ENCODE measurements around the gene ZBTB7C.

DNA sequence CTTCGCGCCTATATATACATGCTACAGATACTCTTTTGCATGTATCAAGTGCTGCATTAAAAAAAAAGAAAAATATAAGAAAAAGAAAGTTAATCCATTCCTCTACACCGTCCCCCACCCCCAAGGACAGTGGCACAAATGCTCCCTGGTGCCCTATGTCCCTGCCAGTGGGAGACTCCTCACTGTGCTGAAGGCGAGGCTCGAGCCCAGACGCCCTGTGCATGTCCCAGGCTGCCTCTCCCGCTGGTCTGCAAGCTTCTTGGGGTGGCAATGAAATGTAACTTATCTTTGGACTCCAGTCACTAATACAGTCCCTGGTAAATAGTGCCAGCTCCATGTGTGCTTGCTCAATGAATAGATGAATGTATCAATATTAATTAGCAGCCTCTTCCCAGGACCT is 293.2 kb downstream of the ZBTB7C start:
- TF ChIP-seq HCFC1 (IDR thresholded peaks at IDR 0.05; ENCODE audit: low read length) (no peak), SIN3A (IDR thresholded peaks at IDR 0.05; ENCODE audit: low read depth, low read length) (no peak), ZNF384 (IDR thresholded peaks at IDR 0.05; ENCODE audit: borderline replicate concordance, low read depth, low read length) (no peak), POLR2A (IDR thresholded peaks at IDR 0.05; ENCODE audit: low read depth, low read length) (no peak), CBFB (IDR thresholded peaks at IDR 0.05; ENCODE audit: low read depth) (no peak), BHLHE40 (IDR thresholded peaks at IDR 0.05; ENCODE audit: borderline replicate concordance in 1 of 2, low read depth in 2 of 2, low read length in 1 of 2) (no peak), RCOR1 (conservative IDR thresholded peaks at IDR 0.05; ENCODE audit: low read depth, low read length) (no peak), ESRRA (IDR thresholded peaks at IDR 0.05; ENCODE audit: low read length) (no peak), CREB1 (IDR thresholded peaks at IDR 0.05; ENCODE audit: low read depth) (no peak)
- TF ChIP-seq, protein P1, sequence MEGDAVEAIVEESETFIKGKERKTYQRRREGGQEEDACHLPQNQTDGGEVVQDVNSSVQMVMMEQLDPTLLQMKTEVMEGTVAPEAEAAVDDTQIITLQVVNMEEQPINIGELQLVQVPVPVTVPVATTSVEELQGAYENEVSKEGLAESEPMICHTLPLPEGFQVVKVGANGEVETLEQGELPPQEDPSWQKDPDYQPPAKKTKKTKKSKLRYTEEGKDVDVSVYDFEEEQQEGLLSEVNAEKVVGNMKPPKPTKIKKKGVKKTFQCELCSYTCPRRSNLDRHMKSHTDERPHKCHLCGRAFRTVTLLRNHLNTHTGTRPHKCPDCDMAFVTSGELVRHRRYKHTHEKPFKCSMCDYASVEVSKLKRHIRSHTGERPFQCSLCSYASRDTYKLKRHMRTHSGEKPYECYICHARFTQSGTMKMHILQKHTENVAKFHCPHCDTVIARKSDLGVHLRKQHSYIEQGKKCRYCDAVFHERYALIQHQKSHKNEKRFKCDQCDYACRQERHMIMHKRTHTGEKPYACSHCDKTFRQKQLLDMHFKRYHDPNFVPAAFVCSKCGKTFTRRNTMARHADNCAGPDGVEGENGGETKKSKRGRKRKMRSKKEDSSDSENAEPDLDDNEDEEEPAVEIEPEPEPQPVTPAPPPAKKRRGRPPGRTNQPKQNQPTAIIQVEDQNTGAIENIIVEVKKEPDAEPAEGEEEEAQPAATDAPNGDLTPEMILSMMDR (IDR thresholded peaks at IDR 0.05 in 2 of 3, conservative IDR thresholded peaks at IDR 0.05 in 1 of 3; ENCODE audit: control insufficient read depth in 2 of 3, extremely low read depth in 1 of 3, insufficient read depth in 1 of 3, low read depth in 3 of 3, low read length in 3 of 3) = no peak
- TF ChIP-seq, protein P2, sequence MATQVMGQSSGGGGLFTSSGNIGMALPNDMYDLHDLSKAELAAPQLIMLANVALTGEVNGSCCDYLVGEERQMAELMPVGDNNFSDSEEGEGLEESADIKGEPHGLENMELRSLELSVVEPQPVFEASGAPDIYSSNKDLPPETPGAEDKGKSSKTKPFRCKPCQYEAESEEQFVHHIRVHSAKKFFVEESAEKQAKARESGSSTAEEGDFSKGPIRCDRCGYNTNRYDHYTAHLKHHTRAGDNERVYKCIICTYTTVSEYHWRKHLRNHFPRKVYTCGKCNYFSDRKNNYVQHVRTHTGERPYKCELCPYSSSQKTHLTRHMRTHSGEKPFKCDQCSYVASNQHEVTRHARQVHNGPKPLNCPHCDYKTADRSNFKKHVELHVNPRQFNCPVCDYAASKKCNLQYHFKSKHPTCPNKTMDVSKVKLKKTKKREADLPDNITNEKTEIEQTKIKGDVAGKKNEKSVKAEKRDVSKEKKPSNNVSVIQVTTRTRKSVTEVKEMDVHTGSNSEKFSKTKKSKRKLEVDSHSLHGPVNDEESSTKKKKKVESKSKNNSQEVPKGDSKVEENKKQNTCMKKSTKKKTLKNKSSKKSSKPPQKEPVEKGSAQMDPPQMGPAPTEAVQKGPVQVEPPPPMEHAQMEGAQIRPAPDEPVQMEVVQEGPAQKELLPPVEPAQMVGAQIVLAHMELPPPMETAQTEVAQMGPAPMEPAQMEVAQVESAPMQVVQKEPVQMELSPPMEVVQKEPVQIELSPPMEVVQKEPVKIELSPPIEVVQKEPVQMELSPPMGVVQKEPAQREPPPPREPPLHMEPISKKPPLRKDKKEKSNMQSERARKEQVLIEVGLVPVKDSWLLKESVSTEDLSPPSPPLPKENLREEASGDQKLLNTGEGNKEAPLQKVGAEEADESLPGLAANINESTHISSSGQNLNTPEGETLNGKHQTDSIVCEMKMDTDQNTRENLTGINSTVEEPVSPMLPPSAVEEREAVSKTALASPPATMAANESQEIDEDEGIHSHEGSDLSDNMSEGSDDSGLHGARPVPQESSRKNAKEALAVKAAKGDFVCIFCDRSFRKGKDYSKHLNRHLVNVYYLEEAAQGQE (IDR thresholded peaks at IDR 0.05; ENCODE audit: low read depth, low read length) = no peak
- TF ChIP-seq, protein P3, sequence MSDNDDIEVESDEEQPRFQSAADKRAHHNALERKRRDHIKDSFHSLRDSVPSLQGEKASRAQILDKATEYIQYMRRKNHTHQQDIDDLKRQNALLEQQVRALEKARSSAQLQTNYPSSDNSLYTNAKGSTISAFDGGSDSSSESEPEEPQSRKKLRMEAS (IDR thresholded peaks at IDR 0.05; ENCODE audit: low read depth, low read length) = no peak

All from GM12878 (cell line).